ENCODE results near the gene NSMCE1. TPM values are rescaled to one million over a fixed set of nuclear protein-coding genes. Genes with fewer than 3 reads are reported as not detected.

NSMCE1 gene
- total RNA-seq, 1 experiment from 2014 or later: 19.3 TPM

DNA sequence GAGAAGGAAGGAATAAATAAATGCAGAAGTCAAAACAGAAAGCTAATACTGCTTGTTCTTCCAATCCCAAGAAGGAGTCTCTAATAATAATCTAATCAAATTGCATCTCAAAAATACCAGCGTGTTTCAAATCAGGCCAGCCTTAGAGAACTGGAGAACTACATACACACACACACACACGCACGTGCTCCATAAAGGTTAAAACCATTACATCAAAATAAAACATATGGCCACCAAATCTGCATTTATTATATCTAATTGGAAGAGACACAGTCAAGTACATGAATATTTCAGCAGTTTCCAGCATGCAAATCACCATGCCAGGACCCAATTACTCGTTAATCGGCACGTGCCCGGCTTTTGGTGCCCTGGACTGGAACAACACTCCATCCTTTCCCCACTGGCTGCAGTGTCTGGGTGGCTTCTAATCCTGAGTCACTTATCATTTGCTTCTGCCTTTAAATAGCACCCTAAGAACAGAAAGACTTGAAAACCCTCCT, 85.6 kb downstream of the NSMCE1 start:
- Mint-ChIP-seq H3K4me1 (peaks cover 8 to 16% of the 10 kb centered on the region in 2 experiments), H3K27ac (no peak overlapping the region), H3K9me3 (no peaks in the 10 kb centered on the region), H3K36me3 (ENCODE audit: insufficient read depth in 1 of 3, low read depth in 3 of 3) (no peaks in the 10 kb centered on the region), H3K27me3 (ENCODE audit: low read depth) (no peaks in the 10 kb centered on the region; the same call in 1 of the 2 replicates), H3K4me3 (no peak overlapping the region)
- no peak overlapping the region for H3K56ac ChIP-seq (ENCODE audit: insufficient read length, low read depth, low read length)
- H4K5ac ChIP-seq (ENCODE audit: insufficient read length, low read depth, low read length): no peak overlapping the region
- no peaks in the 10 kb centered on the region for H3K27me3 ChIP-seq (ENCODE audit: insufficient read depth, low read length)
- H3K9me3 ChIP-seq (ENCODE audit: control insufficient read depth, low read depth, low read length): no peaks in the 10 kb centered on the region
- no peak overlapping the region for H2BK15ac ChIP-seq (ENCODE audit: low read depth, low read length)
- no peak overlapping the region for H2AFZ ChIP-seq (ENCODE audit: low read length)
- no peak overlapping the region for H3K23ac ChIP-seq (ENCODE audit: insufficient read length, low read depth, low read length)
- no peak overlapping the region for H3K4ac ChIP-seq (ENCODE audit: low read depth, low read length)
- TF ChIP-seq, protein P1, sequence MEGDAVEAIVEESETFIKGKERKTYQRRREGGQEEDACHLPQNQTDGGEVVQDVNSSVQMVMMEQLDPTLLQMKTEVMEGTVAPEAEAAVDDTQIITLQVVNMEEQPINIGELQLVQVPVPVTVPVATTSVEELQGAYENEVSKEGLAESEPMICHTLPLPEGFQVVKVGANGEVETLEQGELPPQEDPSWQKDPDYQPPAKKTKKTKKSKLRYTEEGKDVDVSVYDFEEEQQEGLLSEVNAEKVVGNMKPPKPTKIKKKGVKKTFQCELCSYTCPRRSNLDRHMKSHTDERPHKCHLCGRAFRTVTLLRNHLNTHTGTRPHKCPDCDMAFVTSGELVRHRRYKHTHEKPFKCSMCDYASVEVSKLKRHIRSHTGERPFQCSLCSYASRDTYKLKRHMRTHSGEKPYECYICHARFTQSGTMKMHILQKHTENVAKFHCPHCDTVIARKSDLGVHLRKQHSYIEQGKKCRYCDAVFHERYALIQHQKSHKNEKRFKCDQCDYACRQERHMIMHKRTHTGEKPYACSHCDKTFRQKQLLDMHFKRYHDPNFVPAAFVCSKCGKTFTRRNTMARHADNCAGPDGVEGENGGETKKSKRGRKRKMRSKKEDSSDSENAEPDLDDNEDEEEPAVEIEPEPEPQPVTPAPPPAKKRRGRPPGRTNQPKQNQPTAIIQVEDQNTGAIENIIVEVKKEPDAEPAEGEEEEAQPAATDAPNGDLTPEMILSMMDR (conservative IDR thresholded peaks at IDR 0.05): no peak
- H3K79me2 ChIP-seq (ENCODE audit: insufficient read depth, low read length): no peaks in the 10 kb centered on the region
- H3K4me1 ChIP-seq (ENCODE audit: insufficient read depth, low read length): no peaks in the 10 kb centered on the region; the same call in 1 of the 2 replicates
- no peak for DNase-seq
- H3K9ac ChIP-seq (ENCODE audit: extremely low read depth, insufficient read length, low read length): no peak overlapping the region
- H3K4me2 ChIP-seq (ENCODE audit: insufficient read depth, insufficient read length, low read length): no peak overlapping the region
- no peak overlapping the region for H3K14ac ChIP-seq (ENCODE audit: insufficient read depth, low read length)
- no CpG with 5 or more reads among the region's 7 CpGs for WGBS (ENCODE audit: extremely low coverage, insufficient read length, low lambda C conversion rate)
- H2BK12ac ChIP-seq (ENCODE audit: insufficient read length, low read depth, low read length): no peak overlapping the region
- no peaks in the 10 kb centered on the region for H3K23me2 ChIP-seq (ENCODE audit: insufficient read length, low read depth, low read length, poor library complexity, severe bottlenecking)
- H4K20me1 ChIP-seq (ENCODE audit: control insufficient read depth, insufficient read depth, insufficient read length): no peaks in the 10 kb centered on the region
- H3K27ac ChIP-seq (ENCODE audit: insufficient read length, low read depth, low read length): no peak overlapping the region
- H2BK20ac ChIP-seq (ENCODE audit: low read depth, low read length, poor library complexity, severe bottlenecking): no peak overlapping the region
- no peak overlapping the region for H3T11ph ChIP-seq (ENCODE audit: low read length)
- H4K8ac ChIP-seq (replicated peaks; ENCODE audit: insufficient read length, low read depth, low read length): no peak overlapping the region
- H2BK120ac ChIP-seq (ENCODE audit: low read depth, low read length, poor library complexity, severe bottlenecking): no peak overlapping the region
- no peaks in the 10 kb centered on the region for H3K79me1 ChIP-seq (ENCODE audit: insufficient read depth, low read depth, low read length, poor library complexity, severe bottlenecking)
- no peak overlapping the region for H3K18ac ChIP-seq (ENCODE audit: insufficient read length, low read depth, low read length)
- H2BK5ac ChIP-seq (ENCODE audit: insufficient read length, low read length): no peak overlapping the region
- H4K91ac ChIP-seq (ENCODE audit: insufficient read length, low read depth, low read length): no peak overlapping the region
- H2AK5ac ChIP-seq (ENCODE audit: insufficient read length, low read length): no peak overlapping the region

All from H9 (cell line).